Putamen (tissue), 1 donor: ENCODE measurements around the gene XKR7.
"Not testable (repeated sequence)": the region's sequence is repeated elsewhere in the genome, so short reads cannot be mapped to it uniquely, and the experiment has no call there.

Source experiments
- DNase-seq: peaks from one replicate; pipeline ENCODE4 v3.0.0-alpha.2; 2016; ENCODE audit warnings: low spot score

The XKR7 gene

DNA sequence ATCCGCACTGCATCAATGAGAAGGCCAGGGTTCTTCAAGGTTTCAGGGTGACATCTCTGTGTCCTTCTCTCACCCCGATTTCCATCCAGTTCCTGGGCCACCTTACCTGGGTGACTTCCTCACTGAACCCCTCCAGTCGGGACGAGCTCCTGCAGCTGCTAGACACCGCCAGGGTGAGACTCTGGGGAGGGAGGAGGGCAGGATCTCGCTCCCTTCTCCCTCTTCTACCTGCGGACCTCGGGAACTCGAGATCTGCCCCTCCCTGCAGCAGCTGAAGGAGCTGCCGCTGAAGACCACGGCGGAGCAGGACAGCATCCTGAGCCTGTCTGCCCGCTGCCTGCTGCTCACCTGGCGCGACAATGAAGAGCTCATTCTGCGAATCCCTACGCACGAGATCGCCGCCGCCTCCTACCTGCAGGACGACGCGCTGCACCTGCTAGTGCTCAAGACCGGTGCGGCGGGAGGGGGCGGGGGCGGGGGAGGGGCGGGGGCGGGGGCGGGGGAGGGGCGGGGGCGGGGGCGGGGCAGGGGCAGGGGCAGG lies 49.8 kb downstream of the XKR7 start:
- no peak for DNase-seq

- no peak for DNase-seq
Observed at GRCh38 chr20:32018269-32019155, 50.6 kb downstream of the XKR7 start.

- DNase-seq: no peak
Observed at GRCh38 chr20:32019156-32019510, 51.2 kb downstream of the XKR7 start.

DNA sequence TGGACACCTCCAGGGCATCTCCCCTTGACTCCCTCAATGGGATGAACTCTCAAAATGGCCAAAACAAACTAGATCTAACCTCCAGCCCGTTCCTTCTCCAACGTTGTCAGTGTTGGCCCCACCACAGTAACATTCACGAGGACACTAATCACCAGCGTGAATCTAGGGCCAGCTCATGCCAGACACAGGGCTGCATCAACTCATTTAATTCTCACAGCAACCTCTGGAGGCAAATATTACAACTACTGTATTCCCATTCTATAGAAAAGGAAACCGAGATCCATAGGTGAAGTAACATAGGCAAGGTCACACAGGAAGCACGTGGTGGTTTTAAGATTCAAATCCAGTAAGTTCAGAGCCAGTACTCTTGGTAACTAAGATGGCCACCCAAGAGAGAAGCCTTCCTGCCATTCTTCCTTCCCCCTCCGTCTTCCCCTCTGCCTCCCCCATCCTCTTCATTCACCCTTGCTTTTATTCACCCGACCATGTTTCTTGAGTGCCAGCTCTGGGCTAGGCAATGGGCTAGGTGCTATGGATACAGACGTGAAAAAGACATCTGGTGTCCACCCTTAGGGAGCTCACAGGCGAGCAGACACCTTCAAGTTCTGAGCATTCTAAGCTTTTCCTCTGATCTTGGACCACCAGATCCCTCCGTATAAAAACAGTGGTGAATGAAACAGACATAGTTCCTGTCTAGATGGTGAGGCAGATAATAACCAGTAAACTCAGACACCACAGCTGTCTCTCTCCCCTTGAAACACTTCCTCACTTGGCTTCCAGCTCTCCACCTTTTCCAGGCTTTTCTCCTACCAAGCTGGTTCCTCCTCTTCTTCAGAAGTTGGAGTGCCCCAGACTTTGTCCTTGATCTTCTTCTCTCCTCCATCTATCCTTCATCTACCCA lies 51.9 kb downstream of the XKR7 start:
- DNase-seq: no peak

- no peak for DNase-seq
Observed at GRCh38 chr20:32021091-32021490, 53.1 kb downstream of the XKR7 start.

DNA sequence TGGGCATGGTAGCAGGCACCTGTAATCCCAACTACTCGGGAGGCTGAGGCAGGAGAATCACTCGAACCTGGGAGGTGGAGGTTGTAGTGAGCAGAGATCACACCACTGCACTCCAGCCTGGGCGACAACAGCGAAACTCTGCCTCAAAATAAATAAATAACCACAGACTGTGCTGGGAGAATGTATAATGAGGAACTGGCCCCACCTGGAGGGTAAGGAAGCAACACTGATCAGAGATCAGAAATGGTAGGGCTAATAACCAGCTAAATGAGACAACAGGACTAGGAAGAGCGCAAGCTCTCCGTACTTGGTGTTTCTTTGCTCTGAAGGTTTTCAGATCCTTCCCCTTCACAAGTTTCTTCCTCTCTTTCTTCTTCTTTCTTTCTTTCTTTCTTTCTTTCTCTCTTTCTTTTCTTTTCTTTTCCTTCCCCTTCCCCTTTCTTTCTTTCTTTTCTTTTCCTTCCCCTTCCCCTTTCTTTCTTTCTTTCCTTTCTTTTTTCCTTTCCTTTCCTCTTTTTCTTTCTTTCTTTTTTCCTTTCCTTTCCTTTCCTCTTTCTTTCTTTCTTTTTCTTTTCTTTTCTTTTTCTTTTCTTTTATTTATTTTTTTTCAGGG lies 56.8 kb downstream of the XKR7 start:
- DNase-seq: no peak

DNA sequence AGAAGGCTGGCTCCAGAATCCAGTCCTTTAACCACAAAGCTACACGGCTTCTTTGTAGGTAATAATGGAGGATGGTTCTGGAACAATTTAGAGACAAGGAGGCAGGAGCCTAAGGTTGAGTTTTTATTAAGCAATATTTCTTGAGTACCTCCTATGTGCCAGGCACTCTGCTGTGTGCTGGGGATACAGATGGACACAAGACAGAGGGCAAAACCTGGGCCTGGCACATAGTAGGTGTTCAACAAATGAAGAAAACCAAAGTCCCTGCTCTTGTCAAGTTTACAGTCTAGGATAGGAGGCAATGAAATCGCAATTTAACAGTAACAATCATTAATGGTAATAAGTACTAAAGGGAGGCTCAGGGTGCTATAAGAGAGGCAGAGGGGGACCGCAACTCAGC lies 59.7 kb downstream of the XKR7 start:
- DNase-seq: no peak

GRCh38 chr20:32028647-32029372 lies 60.9 kb downstream of the XKR7 start:
- DNase-seq: no peak

- no peak for DNase-seq
Observed at GRCh38 chr20:32029561-32029960, 61.6 kb downstream of the XKR7 start.

DNA sequence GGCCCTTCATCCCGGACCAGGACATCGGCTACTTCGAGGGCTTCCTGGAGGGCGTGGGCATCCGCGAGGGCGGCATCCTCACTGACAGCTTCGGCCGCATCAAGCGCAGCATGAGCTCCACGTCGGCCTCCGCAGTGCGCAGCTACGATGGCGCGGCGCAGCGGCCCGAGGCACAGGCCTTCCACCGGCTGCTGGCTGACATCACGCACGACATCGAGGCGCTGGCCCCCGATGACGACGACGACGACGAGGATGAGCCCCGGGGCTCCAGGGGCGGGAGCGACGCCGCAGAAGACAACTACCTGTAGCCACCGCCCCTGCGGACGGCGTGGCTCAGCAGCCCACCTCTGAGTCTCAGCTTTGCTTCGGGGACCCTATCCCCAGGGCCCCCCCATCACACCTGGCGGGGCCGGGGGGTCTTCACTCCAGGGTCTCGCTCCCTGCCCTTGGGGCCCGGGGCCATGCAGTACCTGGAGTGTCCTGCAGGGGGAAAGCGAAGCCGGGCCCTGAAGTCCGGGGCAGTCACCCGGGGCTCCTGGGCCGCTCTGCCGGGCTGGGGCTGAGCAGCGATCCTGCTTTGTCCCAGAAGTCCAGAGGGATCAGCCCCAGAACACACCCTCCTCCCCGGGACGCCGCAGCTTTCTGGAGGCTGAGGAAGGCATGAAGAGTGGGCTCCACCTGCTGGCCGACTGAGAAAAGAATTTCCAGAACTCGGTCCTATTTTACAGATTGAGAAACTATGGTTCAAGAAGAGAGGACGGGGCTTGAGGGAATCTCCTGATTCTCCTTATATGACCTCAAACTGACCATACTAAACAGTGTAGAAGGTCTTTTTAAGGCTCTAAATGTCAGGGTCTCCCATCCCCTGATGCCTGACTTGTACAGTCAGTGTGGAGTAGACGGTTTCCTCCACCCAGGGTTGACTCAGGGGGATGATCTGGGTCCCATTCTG lies 63.3 kb downstream of the XKR7 start:
- peak; percentile 53 for DNase-seq

- DNase-seq: no peak
Observed at GRCh38 chr20:32033316-32033715, 65.4 kb downstream of the XKR7 start.

DNA sequence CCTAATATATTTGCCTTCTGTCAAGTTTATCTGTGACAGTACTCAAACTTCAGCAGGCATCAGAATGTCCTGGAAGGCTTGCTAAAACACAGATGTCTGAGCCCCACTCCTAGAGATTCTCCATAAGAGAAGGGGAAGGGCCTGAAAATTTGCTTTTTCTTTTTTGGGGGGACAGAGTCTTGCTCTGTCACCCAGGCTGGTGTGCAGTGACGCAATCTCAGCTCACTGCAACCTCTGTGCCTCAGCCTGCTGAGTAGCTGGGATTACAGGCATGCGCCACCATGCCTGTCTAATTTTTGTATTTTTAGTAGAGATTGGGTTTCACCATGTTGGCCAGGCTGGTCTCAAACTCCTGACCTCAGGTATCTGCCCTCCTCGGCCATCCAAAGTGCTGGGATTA lies 65.8 kb downstream of the XKR7 start:
- not testable (repeated sequence) for DNase-seq

DNA sequence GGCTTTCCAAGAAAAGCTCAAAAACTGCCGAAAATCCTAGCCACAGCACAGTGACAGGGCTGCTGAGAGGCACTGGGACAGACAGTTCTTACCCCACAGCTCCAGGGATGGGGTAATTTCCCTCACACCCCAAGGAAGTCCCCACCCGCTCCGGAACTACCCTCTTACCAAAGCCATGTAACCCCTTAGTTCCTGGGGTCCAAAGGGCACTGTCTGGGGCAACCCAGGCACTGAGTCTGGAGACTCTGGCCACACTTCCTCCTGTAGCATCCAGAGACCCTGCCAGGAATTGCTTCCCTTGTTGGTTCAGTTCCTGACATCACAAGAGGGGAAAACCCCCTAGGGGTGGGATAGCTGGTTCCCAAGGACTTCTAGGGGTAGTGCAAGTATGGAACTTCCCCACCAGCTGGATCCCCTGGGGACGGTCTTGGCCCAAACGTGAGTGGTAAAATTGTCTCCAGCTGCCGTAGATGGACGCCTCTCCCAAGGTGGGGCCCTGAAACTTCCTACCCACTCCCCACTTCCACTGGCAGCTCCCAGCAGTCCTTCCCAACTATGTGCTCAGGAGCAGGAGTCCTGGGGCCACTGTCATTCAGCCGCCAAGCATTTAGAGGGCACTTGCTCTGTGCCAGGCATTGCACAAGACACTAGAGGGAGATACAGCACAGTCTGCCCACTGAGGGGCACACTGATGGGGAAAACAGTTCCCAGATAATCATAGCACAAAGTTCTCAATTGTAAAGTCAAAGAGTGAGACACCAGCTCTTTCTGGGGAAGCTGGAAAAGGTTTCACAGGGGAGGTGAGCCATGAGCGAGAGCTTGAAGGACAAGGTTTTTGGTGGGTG lies 66.9 kb downstream of the XKR7 start:
- DNase-seq: no peak

DNA sequence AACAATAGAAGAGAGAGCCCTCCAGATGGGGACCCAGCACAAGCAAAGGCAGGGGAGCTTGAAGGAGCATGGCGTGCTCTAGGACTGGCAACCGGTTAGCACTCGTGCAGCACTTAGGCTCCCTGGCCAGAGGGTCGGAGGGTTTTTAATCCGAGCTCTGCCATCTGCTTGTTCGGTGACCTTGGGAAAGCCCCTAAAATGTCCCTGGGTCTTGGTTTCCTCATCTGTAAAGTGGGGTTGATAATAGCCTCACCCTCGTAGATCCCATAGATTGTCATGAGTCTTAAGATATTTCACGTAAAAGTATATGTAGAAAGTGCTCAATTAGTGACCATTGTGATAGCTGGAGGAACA lies 67.5 kb downstream of the XKR7 start:
- DNase-seq: no peak

DNA sequence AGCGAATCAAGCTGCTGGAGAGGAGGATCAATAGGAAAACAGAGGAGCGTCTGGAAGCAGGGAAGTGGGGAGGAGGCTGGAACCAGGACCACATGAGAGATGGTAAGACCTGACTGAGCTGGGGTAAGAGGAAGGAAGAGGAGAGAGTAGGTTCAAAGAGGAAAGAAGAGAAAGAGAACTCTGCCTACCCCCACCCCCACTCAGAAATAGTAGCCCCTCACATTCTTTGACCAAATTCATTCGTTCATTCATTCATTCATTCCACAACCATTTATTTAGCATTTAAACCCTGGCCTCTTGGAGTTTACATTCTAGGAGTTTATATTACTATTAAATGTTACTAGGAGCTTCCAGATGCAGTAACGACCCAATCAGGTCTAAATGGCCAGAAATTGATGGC lies 68.3 kb downstream of the XKR7 start:
- no peak for DNase-seq

GRCh38 chr20:32036716-32037485 lies 69.0 kb downstream of the XKR7 start:
- DNase-seq: no peak

GRCh38 chr20:32037929-32038328 lies 70.0 kb downstream of the XKR7 start:
- no peak for DNase-seq

DNA sequence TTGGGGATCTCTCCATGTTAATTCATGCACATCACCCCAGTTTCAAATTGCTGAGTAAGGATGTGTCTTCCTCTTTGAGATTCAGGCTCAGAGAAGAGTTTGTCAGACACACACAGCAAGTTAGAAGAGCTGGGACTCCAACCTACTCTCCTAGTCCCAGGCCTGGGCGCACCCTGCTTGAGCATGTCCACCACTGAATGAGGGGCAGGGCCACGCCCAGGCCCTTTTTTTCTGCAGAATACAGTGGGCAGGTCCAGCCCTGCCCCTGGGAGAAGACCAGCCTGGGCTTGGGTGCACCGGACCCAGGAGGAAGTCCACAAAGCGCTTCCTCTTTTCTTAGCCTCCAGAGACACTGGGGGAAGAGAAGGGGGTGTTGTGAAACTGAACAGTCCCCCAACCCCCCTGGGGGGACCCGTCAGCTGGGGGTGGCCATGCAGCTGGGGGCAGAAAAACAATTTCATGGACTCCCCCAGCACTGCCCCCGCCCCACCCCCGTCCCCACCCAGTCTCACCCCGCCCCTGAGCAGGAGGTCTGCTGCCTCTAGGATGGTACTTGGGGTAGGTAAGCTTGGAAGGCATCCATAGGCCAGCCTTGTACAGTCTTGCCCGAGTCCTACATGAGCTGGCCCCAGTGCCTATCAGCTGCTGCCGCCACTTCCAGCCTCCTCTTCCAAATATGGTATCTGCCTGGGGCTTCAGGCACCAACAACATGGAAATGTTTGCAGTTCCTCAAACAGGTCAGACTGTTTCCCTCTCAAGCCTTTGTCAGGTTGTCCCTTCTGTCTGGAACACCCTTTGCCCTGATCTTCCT lies 72.4 kb downstream of the XKR7 start:
- peak; percentile 15 for DNase-seq
